Vagina (tissue), 2 donors: ENCODE results near the gene ATXN1. TPM values are rescaled to one million over a fixed set of nuclear protein-coding genes. Genes with fewer than 3 reads are reported as not detected.
"Not testable (repeated sequence)": the region's sequence is repeated elsewhere in the genome, so short reads cannot be mapped to it uniquely, and the experiment has no call there.

ENCODE experiments used
- DNase-seq, 2 donors: peaks; one replicate each; pipeline ENCODE4 v3.0.0-alpha.2; 2017; ENCODE audit errors: extremely low spot score in 2 of 2
- H3K27ac ChIP-seq: fragments of 200-600 bp; sonication (generic); one replicate; pipeline ENCODE4 v1.5.1; 2019
- H3K27me3 ChIP-seq: fragments of 200-600 bp; sonication (generic); one replicate; pipeline ENCODE4 v1.5.1; 2019
- H3K36me3 ChIP-seq, 2 donors: fragments of 200-600 bp; sonication (generic); one replicate each; pipeline ENCODE4 v1.5.1; 2017 to 2019
- H3K4me1 ChIP-seq: fragments of 200-600 bp; sonication (generic); one replicate; pipeline ENCODE4 v1.5.1; 2019
- H3K4me3 ChIP-seq, 2 donors: fragments of 200-600 bp; sonication (generic); 1 replicate in 1 of 2; 2 replicates in 1 of 2; pipeline ENCODE4 v1.5.1; 2016 to 2019
- H3K9me3 ChIP-seq: fragments of 200-600 bp; sonication (generic); one replicate; pipeline ENCODE4 v1.5.1; 2019
- POLR2A ChIP-seq, 2 donors: fragments of 450-650 bp; IDR thresholded peaks; one replicate each; pipeline ENCODE4 v1.6.1; 2017; ENCODE audit warnings: antibody characterized with exemption in 2 of 2, mild to moderate bottlenecking in 2 of 2, moderate library complexity in 2 of 2
- POLR2AphosphoS5 ChIP-seq, 2 donors: sonication (generic); formaldehyde crosslinking; IDR thresholded peaks; one replicate each; pipeline ENCODE4 v1.9.0; 2017; ENCODE audit warnings: antibody characterized with exemption in 2 of 2, mild to moderate bottlenecking in 2 of 2, low read depth in 1 of 2; ENCODE audit not compliant: insufficient read depth in 1 of 2
- intact Hi-C: fragments of 100-400 bp; cut with DNase I; formaldehyde crosslinking; loops from one replicate; pipeline ENCODE4 v1.15.1; 2023
- total RNA-seq: library from RNA; depleted of rRNA; stranded (reverse); fragments of >200 nt; gene quantifications from one replicate; pipeline ENCODE4 v1.2.3, GENCODE V29; 2016
- TF ChIP-seq, protein P1 (sequence below), 3 experiments: fragments of 450-650 bp in 2 of 3; fragments of 200-600 bp in 1 of 3; sonication (generic) in 1 of 3; IDR thresholded peaks; one replicate each; pipeline ENCODE4 v1.5.1; 2017 to 2019; ENCODE audit warnings: antibody characterized with exemption in 3 of 3, mild to moderate bottlenecking in 2 of 3, moderate library complexity in 2 of 3

ATXN1 gene
- total RNA-seq, 1 donor from 2014 or later, result 43.2 TPM

DNA sequence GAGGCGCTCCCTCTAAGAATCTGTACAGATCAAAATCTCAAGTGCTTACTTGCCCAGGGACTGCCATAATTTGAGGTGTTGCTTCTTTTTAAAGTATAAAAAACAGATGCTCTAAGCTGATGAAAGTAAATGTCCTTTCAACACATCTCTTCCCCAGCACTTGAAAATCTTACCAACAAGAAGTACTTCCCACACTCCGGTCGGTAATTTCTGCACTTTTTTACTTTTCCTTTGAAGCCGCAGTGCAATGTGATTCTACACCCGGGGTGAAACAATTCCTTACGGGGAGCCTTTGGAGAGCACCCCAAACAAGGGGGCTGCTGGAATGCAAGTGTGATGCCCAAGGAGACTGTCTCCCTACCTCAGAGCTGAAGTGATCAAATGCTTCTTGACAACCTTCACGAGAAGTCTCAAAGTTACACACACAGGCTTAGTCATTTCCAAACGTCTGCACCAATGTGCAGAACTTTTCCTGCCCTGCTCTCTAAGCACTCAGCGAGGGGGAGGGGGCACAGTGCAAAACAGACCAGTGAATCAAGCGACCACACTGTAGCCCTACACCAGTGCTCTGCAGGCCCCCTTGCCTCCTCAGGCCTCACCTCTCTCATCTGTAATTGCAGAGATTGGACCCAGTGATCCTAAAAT is 56.7 kb downstream of the ATXN1 start:
- intact Hi-C loops, result no loop called here
- H3K9me3 ChIP-seq, result no peaks in the 10 kb centered on the region
- TF ChIP-seq POLR2AphosphoS5 (IDR thresholded peaks at IDR 0.05; ENCODE audit: insufficient read depth in 1 of 2, low read depth in 1 of 2), result no peak
- TF ChIP-seq POLR2A (IDR thresholded peaks at IDR 0.05), result no peak
- TF ChIP-seq, protein P1, sequence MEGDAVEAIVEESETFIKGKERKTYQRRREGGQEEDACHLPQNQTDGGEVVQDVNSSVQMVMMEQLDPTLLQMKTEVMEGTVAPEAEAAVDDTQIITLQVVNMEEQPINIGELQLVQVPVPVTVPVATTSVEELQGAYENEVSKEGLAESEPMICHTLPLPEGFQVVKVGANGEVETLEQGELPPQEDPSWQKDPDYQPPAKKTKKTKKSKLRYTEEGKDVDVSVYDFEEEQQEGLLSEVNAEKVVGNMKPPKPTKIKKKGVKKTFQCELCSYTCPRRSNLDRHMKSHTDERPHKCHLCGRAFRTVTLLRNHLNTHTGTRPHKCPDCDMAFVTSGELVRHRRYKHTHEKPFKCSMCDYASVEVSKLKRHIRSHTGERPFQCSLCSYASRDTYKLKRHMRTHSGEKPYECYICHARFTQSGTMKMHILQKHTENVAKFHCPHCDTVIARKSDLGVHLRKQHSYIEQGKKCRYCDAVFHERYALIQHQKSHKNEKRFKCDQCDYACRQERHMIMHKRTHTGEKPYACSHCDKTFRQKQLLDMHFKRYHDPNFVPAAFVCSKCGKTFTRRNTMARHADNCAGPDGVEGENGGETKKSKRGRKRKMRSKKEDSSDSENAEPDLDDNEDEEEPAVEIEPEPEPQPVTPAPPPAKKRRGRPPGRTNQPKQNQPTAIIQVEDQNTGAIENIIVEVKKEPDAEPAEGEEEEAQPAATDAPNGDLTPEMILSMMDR (IDR thresholded peaks at IDR 0.05), result no peak
- no peaks in the 10 kb centered on the region for H3K27me3 ChIP-seq
- H3K4me1 ChIP-seq, result peaks cover 53% of the 10 kb centered on the region
- H3K27ac ChIP-seq, result peak overlapping the region; percentile 40
- no peaks in the 10 kb centered on the region for H3K36me3 ChIP-seq
- peak overlapping the region; percentile 23 to 36 for H3K4me3 ChIP-seq
- no peak for DNase-seq

DNA sequence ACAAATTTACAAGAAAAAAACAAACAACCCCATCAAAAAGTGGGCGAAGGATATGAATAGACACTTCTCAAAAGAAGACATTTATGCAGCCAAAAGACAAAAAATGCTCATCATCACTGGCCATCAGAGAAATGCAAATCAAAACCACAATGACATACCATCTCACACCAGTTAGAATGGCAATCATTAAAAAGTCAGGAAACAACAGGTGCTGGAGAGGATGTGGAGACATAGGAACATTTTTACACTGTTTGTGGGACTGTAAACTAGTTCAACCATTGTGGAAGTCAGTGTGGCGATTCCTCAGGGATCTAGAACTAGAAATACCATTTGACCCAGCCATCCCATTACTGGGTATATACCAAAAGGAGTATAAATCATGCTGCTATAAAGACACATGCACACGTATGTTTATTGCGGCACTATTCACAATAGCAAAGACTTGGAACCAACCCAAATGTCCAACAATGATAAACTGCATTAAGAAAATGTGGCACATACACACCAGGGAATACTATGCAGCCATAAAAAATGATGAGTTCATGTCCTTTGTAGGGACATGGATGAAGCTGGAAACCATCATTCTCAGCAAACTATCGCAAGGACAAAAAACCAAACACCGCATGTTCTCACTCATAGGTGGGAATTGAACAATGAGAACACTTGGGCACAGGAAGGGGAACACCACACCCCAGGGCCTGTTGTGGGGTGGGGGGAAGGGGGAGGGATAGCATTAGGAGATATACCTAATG is 58.5 kb downstream of the ATXN1 start:
- H3K9me3 ChIP-seq, H3K4me3 ChIP-seq, DNase-seq, intact Hi-C loops, H3K36me3 ChIP-seq, H3K27me3 ChIP-seq, H3K27ac ChIP-seq: not testable (repeated sequence)
- peaks cover 70% of the 10 kb centered on the region for H3K4me1 ChIP-seq

DNA sequence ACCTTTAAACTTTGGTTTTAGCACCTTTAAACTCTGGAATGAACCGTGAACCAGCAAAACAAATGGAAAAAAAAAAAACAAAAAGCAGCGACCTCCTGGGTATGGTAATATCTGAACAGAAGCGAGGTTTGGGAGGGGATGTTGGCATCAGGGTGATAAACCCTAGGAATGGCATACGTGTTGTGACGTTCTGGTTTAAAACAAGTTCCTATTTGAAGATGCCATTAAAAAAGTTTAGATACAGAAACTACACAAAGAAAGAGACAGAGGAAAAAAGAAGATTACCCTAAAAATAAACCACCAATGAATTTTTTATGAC is 60.4 kb downstream of the ATXN1 start:
- DNase-seq, result no peak
- intact Hi-C loops, result no loop called here
- Histone ChIP-seq H3K27me3 (no peaks in the 10 kb centered on the region), H3K4me3 (peak overlapping the region; percentile 30 to 31), H3K4me1 (peaks cover 65% of the 10 kb centered on the region), H3K9me3 (no peaks in the 10 kb centered on the region), H3K36me3 (no peaks in the 10 kb centered on the region), H3K27ac (peak overlapping the region; percentile 53)
- TF ChIP-seq, protein P1 (IDR thresholded peaks at IDR 0.05), result no peak
- TF ChIP-seq POLR2AphosphoS5 (IDR thresholded peaks at IDR 0.05; ENCODE audit: insufficient read depth in 1 of 2, low read depth in 1 of 2), result no peak
- no peak for TF ChIP-seq POLR2A (IDR thresholded peaks at IDR 0.05)

DNA sequence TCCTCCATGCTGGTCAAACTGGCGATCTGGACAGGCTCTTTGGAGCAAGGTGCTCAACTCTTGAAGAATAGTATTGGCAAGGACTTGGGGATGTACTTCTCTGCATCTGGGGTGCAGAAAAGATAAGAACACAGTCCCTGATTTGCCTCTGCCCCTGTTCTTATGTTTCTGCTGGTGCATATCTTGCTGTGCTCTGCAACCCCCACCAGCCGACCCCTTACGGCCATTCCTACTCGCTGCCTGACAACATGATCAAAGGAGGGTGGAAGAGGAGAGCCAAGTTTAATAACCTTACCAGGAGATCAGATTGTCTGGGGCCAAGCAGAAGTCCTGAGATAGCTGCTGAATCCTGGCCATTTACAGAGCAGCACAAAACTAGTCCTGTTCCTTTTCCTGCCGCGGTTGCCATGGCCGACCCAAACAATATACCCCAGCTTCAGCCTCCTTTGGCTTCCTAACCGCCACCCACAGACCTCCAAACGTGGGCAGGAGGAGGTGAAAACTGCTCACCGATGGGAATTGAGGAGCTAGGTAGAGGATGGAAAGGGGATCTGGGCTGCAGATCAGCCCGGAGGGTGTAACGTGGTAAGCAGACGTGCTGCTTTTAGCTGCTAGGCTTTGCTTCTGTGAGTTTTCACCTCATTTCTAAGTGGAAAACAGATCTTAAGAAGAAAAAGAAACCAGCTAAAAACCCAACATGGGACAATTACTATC is 60.9 kb downstream of the ATXN1 start:
- peak overlapping the region; percentile 30 to 31 for H3K4me3 ChIP-seq
- peaks cover 61% of the 10 kb centered on the region for H3K4me1 ChIP-seq
- peak overlapping the region; percentile 53 for H3K27ac ChIP-seq
- H3K27me3 ChIP-seq, result no peaks in the 10 kb centered on the region
- no peaks in the 10 kb centered on the region for H3K9me3 ChIP-seq
- intact Hi-C loops, result no loop called here
- no peaks in the 10 kb centered on the region for H3K36me3 ChIP-seq
- DNase-seq, result no peak
- TF ChIP-seq POLR2AphosphoS5 (IDR thresholded peaks at IDR 0.05; ENCODE audit: insufficient read depth in 1 of 2, low read depth in 1 of 2) (no peak), POLR2A (IDR thresholded peaks at IDR 0.05) (no peak)
- TF ChIP-seq, protein P1 (IDR thresholded peaks at IDR 0.05), result no peak

DNA sequence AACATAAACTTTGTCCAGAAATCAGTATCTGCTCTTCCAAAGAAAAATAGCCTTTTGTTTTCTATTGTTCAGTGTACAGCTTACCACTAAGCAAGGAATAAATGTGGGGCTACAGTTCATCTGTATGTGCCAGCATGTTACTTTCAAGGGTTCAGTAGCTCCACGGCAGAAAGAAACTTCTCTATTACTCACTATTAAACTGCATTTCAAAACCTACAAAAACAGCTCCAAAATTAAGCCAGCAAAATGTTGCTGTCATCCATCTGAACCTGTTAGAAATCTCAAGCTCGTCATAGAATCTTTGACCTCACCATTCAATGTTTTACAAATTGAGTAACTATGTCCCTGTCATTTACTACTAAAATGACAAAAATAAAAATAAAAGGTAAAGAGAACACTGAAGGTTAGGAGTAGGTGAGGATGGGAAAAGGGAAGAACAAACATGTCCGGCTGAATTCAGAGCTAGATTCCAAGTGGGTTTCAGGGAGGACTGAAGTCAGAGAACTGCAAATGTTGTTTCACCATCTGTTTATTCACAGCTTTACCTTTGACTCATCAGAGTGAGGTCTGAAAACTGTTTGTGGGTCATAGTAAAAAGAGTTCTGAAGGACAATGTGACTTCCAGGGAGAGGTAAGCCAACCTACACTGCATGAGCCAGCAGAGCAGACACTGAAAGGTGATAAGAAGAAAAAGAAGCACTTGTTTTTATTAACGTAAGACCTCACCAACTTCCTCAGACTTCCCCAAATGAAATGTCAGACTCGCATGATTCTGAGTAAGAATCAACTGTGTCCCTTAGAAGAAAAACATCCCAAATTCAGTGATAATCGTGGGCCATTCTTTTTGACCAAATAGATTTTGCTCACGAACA is 62.0 kb downstream of the ATXN1 start:
- DNase-seq, result no peak
- no peaks in the 10 kb centered on the region for H3K9me3 ChIP-seq
- TF ChIP-seq POLR2A (IDR thresholded peaks at IDR 0.05) (no peak), POLR2AphosphoS5 (IDR thresholded peaks at IDR 0.05; ENCODE audit: insufficient read depth in 1 of 2, low read depth in 1 of 2) (no peak)
- TF ChIP-seq, protein P1 (IDR thresholded peaks at IDR 0.05), result no peak
- H3K4me3 ChIP-seq, result no peak overlapping the region
- H3K27ac ChIP-seq, result peak overlapping the region; percentile 53
- intact Hi-C loops, result no loop called here
- no peaks in the 10 kb centered on the region for H3K27me3 ChIP-seq
- H3K36me3 ChIP-seq, result no peaks in the 10 kb centered on the region
- H3K4me1 ChIP-seq, result peaks cover 53% of the 10 kb centered on the region
